ENCODE data around the gene AAK1. TPM values are rescaled to one million over a fixed set of nuclear protein-coding genes. Genes with fewer than 3 reads are reported as not detected.

AAK1 gene
- total RNA-seq, 2 donors from 2014 or later: 70.7 to 77.3 TPM

- TF ChIP-seq CTCF (IDR thresholded peaks at IDR 0.05) (no peak), POLR2AphosphoS5 (IDR thresholded peaks at IDR 0.05) (no peak), POLR2A (IDR thresholded peaks at IDR 0.05) (no peak)
- no peaks in the 10 kb centered on the region for H3K27me3 ChIP-seq (replicated peaks; ENCODE audit: insufficient read depth)
- H3K4me3 ChIP-seq: no peak overlapping the region
- H3K27ac ChIP-seq: peak overlapping the region in 1 of 2 donors; percentile 72
- intact Hi-C loops (cut with DNase I): no loop called here
- 63% methylated on average over 8 of the region's 8 CpGs for WGBS
- peaks cover 8% of the 10 kb centered on the region for H3K4me1 ChIP-seq (replicated peaks)
- H3K36me3 ChIP-seq: no peaks in the 10 kb centered on the region
- H3K9me3 ChIP-seq: no peaks in the 10 kb centered on the region
- DNase-seq (ENCODE audit: low spot score): no peak
Observed at GRCh38 chr2:69589973-69590652, 53.4 kb downstream of the AAK1 start.

GRCh38 chr2:69588945-69589344 is 54.6 kb downstream of the AAK1 start:
- Histone ChIP-seq H3K4me1 (replicated peaks) (peaks cover 8% of the 10 kb centered on the region), H3K9me3 (no peaks in the 10 kb centered on the region), H3K27ac (peak overlapping the region; percentile 35 to 72), H3K4me3 (no peak overlapping the region), H3K36me3 (no peaks in the 10 kb centered on the region), H3K27me3 (replicated peaks; ENCODE audit: insufficient read depth) (no peaks in the 10 kb centered on the region)
- intact Hi-C loops (cut with DNase I): no loop called here
- TF ChIP-seq POLR2AphosphoS5 (IDR thresholded peaks at IDR 0.05) (no peak), CTCF (IDR thresholded peaks at IDR 0.05) (no peak), POLR2A (IDR thresholded peaks at IDR 0.05) (no peak)
- 75% methylated on average over 6 of the region's 6 CpGs for WGBS
- no peak for DNase-seq (ENCODE audit: low spot score)

- no peak for DNase-seq (ENCODE audit: low spot score)
- no peaks in the 10 kb centered on the region for H3K27me3 ChIP-seq (replicated peaks; ENCODE audit: insufficient read depth)
- H3K4me3 ChIP-seq: no peak overlapping the region
- no peaks in the 10 kb centered on the region for H3K36me3 ChIP-seq
- TF ChIP-seq POLR2AphosphoS5 (IDR thresholded peaks at IDR 0.05): peak; percentile 66
- no peak for TF ChIP-seq CTCF (IDR thresholded peaks at IDR 0.05)
- WGBS: 91% methylated on average over 3 of the region's 3 CpGs
- H3K27ac ChIP-seq: peak overlapping the region in 1 of 2 donors; percentile 72
- no peaks in the 10 kb centered on the region for H3K9me3 ChIP-seq
- peaks cover 8% of the 10 kb centered on the region for H3K4me1 ChIP-seq (replicated peaks)
- intact Hi-C loops (cut with DNase I): no loop called here
Observed at GRCh38 chr2:69588403-69588802, 55.1 kb downstream of the AAK1 start.

- TF ChIP-seq CTCF (IDR thresholded peaks at IDR 0.05) (no peak), POLR2A (IDR thresholded peaks at IDR 0.05) (no peak), POLR2AphosphoS5 (IDR thresholded peaks at IDR 0.05) (no peak)
Observed at GRCh38 chr2:69585855-69586555, 57.5 kb downstream of the AAK1 start.

More at GRCh38 chr2:69585855-69586555, 57.5 kb downstream of the AAK1 start:
- H3K9me3 ChIP-seq: no peaks in the 10 kb centered on the region
- DNase-seq (ENCODE audit: low spot score): no peak
- intact Hi-C loops (cut with DNase I): no loop called here
- no peak overlapping the region for H3K4me3 ChIP-seq
- no peak overlapping the region for H3K27ac ChIP-seq
- no peaks in the 10 kb centered on the region for H3K27me3 ChIP-seq (replicated peaks; ENCODE audit: insufficient read depth)
- WGBS: 79% methylated on average over 6 of the region's 6 CpGs
- no peaks in the 10 kb centered on the region for H3K36me3 ChIP-seq
- H3K4me1 ChIP-seq (replicated peaks): peaks cover 8% of the 10 kb centered on the region

All from prostate gland (tissue), 2 donors.